Muscle of arm (tissue), 12 donors: ENCODE measurements around the gene ACAD11. TPM values are rescaled to one million over a fixed set of nuclear protein-coding genes. Genes with fewer than 3 reads are reported as not detected.
A peak's percentile ranks its signal among the peaks of the same experiment; 100 is the strongest.

ENCODE experiments used
- DNase-seq: peaks from one replicate; pipeline ENCODE4 v3.0.0-alpha.2; 2013
- polyA plus RNA-seq, 12 donors: library from polyadenylated mRNA; unstranded; fragments of 120-200 nt; gene quantifications; one replicate each; pipeline ENCODE4 v1.2.1, GENCODE V29; 2013; ENCODE audit not compliant: insufficient read length in 12 of 12

ACAD11 gene
- polyA plus RNA-seq, 12 donors: 8.2 to 43.0 (median 13.3) TPM; not detected in 1

DNA sequence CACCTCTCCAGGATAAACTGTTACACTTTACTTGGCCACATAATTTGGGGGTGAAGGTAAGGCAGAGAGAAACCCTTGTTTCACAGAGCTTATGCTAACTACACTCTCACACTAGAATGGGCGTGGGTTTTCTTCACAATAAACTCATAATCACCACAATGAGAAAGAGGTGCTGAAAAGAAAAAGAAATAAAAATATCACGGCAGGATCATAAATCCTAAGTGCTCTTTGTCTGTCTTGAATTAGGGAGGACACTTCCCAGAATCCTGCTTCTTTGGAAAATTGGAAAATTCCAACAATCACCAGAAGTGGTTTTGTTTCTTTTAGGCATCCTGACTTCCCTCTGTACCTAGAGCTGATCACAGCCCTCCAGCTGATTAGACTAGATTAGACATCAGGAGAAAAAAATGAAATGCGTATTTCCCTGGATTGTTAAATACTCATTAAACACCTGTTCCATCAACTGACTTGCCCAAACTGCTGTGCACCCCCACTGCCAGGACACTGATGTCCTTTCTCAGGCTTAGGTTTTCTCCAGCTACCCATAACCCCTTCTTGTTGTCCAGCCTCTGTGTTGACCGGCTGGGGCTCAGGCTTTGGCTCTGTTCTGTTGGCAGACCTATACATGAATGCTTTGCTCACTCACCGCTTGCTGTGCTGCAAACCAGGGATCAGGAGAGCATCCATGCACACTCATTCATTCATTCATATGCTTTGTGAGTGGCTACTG lies 104.1 kb downstream of the ACAD11 start:
- DNase-seq: no peak

DNA sequence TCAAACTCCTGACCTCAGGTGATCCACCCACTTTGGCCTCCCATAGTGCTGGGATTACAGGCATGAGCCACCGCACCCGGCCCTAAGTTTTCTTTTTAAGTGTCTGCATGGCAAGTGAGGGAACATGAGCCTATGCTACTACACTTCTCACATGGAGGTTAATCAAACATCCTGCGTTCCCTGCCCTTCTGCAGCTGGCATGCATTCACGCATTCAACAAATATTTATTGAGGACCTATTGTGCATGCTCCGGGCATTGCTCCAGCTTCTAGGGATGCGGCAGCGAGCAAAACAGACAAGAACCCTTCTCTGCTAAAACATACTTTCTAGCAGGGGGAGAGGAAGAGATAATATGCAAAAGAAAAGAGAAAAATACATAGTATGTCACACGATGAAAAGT lies 105.2 kb downstream of the ACAD11 start:
- no peak for DNase-seq

DNA sequence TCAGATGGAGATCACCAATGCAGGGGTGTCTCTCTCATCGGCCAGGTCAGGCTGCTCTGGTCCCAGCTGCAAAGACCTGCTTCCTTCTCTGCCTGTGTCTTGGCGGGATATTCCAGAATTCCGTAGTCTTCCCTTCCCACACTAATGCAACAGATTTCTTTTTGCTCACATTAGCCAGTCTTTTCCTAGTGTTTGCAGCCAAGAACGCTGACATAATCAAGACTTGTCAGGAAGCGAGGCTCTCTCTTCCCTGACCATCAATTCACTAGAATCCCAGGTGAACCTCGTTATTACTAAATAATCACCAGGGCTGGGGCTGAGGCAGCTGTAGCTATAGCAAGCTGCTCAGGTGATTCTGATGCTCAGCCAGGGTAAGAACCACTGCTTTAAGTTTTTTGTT lies 105.8 kb downstream of the ACAD11 start:
- DNase-seq: peak; percentile 88

GRCh38 chr3:132550579-132551305 lies 108.9 kb downstream of the ACAD11 start:
- no peak for DNase-seq

GRCh38 chr3:132549890-132550578 lies 109.6 kb downstream of the ACAD11 start:
- DNase-seq: no peak

GRCh38 chr3:132549169-132549568 lies 110.4 kb downstream of the ACAD11 start:
- DNase-seq: no peak

- DNase-seq: no peak
These were observed 114.1 kb downstream of the ACAD11 start for GRCh38 chr3:132545471-132545870.

- DNase-seq: no peak
These were observed 115.5 kb downstream of the ACAD11 start for GRCh38 chr3:132544130-132544529.

- peak; percentile 60 for DNase-seq
These were observed 116.4 kb downstream of the ACAD11 start for GRCh38 chr3:132543011-132543739.

DNA sequence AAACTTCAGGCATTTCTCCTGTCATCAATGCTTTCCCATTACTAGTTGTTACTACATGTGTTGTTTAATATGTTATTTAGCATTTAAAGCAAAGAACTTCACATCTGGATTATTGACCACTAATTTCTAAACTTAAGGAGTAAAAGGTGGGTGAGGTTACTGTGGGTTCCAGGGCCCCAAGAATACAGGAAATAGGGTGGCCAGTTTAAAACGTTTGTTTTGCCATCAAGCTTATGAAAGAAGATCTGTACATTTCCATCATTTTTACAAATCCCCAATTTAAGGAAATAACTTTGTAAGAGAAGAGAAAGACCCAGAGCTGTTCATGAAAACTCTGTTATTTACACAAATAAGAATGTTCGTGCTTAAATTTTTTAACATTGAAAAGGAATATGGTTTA lies 117.0 kb downstream of the ACAD11 start:
- DNase-seq: no peak

GRCh38 chr3:132539681-132540080 lies 119.9 kb downstream of the ACAD11 start:
- no peak for DNase-seq

- DNase-seq: no peak
These were observed 121.5 kb downstream of the ACAD11 start for GRCh38 chr3:132538072-132538471.

DNA sequence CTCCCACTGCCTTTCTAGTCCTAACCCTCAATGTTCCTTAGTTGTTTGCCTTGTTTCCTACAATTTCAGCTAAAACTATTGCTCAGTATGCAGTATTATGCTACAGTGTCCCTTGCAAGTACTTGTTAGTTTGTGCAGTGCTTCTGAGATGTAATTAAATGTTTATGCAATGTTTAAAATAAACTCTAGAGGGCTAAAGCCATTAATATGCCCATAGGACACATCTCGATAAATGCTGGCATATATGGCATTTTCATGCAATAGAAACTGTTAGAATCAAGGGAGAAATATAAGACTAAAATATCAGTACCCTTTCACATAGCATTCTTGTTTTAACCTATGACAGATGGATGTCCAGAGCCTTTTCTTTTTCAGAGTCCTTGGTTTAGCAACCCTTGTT lies 122.3 kb downstream of the ACAD11 start:
- no peak for DNase-seq

GRCh38 chr3:132536442-132537153 lies 123.0 kb downstream of the ACAD11 start:
- DNase-seq: no peak

DNA sequence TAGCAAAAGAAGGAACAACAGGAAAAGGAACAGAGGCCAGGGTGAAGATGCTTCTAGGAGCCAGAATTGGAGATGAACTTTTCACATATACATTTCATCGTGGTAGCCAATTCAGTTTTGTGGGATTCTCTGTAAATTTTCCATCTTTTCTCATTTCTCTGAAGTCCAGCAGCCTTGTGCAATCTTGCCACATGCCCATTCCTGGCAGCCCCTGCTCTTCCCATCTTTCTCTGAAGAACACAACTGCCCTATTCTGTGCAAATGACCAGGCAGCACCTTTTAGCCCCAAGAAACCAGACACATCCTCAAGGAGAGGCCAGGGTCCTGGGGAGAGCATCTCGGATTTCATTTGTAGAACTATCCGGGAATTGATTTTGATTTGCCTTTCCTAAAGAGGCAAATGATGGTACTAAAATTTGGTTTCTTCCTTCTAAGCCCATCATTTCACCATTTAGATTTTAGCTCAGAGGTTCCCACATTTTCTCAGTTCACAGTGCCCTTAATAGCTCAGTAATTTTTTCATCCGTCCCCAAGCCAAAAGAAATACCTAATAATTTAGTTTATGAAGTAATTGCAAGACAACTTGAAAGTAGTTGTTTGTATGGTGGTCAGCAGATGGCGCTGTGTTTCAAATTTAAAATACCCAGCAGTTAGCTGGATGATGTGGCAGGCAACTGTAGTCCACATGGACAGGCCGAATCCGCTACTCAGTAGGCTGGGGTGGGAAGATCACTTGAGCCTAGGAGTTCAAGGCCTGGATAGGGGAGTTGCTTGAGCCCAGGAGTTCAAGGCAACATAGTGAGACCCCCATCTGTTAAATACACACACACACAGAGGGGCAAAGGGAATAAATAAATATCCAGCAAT lies 123.8 kb downstream of the ACAD11 start:
- peak; percentile 82 for DNase-seq

DNA sequence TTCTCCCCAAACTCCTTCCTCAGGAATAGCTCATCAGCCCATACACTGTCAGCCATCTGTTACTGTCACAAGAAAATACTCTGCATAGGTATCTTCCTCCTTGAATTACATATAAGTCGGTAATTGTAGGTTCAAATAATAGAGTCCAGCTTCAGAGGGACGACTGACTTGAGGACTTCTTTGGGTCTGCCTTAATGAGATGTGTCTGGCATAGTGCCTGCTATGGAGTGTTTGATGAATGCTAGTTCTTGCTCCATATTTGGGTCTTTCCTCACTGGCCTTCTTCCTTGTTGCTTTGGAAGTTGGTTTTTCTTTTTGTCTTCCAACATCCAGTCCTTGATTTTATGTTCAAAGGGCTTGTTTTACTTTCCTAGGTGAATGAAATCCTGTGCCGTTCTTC lies 129.0 kb downstream of the ACAD11 start:
- no peak for DNase-seq

- no peak for DNase-seq
These were observed 137.3 kb downstream of the ACAD11 start for GRCh38 chr3:132522353-132522752.

GRCh38 chr3:132521901-132522300 lies 137.7 kb downstream of the ACAD11 start:
- DNase-seq: no peak

DNA sequence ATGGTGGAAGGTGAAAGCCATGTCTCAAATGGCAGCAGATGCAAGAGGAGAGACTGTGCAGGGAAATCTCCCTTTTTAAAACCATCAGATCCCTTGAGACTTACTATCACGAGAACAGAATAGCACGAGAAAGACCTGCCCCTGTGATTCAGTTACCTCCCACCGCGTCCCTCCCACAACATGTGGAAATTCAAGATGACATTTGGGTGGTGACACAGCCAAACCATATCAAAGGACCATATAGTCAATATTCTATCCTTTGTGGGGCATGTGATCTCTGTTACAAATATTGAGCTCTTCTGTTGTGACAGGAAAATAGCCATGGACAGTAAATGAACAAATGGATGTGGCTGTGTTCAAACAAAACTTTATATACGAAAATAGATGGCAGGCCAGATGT lies 139.7 kb downstream of the ACAD11 start:
- no peak for DNase-seq

- DNase-seq: no peak
These were observed 142.3 kb downstream of the ACAD11 start for GRCh38 chr3:132517311-132517710.
